ENCODE data around the gene ADGRA1.

The ADGRA1 gene

GRCh38 chr10:133113146-133113830 is 25.6 kb downstream of the ADGRA1 start:
- no peak overlapping the region for H3K9ac ChIP-seq
- no peak overlapping the region for H3K27ac ChIP-seq
- no peak overlapping the region for H2AFZ ChIP-seq (ENCODE audit: low read depth)
- no peak overlapping the region for H3K4me3 ChIP-seq (IDR thresholded peaks at IDR 0.05; ENCODE audit: insufficient read depth, low read depth, low read length)
- H3K27me3 ChIP-seq (ENCODE audit: insufficient read depth, low read depth) = no peaks in the 10 kb centered on the region; the same call in 1 of the 2 replicates
- H3K4me1 ChIP-seq (ENCODE audit: low read depth, poor library complexity, severe bottlenecking) = no peaks in the 10 kb centered on the region
- no peaks in the 10 kb centered on the region for H3K79me2 ChIP-seq (ENCODE audit: insufficient read depth, low read depth)
- H4K20me1 ChIP-seq (ENCODE audit: insufficient read depth) = no peaks in the 10 kb centered on the region
- no peak for TF ChIP-seq CTCF (conservative IDR thresholded peaks at IDR 0.05; ENCODE audit: low read depth, low read length)
- H3K4me2 ChIP-seq = no peak overlapping the region
- H3K36me3 ChIP-seq (ENCODE audit: insufficient read depth) = no peaks in the 10 kb centered on the region

DNA sequence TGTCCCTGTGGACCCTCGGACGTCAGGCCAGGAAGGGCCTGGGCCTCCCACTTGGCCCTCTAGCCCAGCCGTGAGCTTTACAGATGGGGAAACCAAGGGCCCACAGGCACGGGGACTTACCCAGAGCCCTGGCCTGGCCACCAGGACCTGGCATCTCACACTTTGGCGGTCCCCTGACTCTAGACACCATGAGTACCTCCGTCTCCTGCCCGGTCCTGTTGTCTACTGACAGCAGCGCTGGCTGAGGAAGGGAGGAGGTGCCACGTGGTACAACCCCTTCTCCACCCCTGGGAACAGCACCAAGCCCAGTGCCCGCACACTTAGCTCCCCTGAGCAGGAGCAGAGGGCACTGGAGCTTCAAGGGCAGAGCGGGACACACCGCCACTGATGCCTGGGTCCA is 26.1 kb downstream of the ADGRA1 start:
- no peaks in the 10 kb centered on the region for H4K20me1 ChIP-seq (ENCODE audit: insufficient read depth)
- no peak for TF ChIP-seq CTCF (conservative IDR thresholded peaks at IDR 0.05; ENCODE audit: low read depth, low read length)
- no peaks in the 10 kb centered on the region for H3K36me3 ChIP-seq (ENCODE audit: insufficient read depth)
- no peaks in the 10 kb centered on the region for H3K4me1 ChIP-seq (ENCODE audit: low read depth, poor library complexity, severe bottlenecking)
- H3K27me3 ChIP-seq (ENCODE audit: insufficient read depth, low read depth) = no peaks in the 10 kb centered on the region; the same call in 1 of the 2 replicates
- H3K4me2 ChIP-seq = no peak overlapping the region
- H3K79me2 ChIP-seq (ENCODE audit: insufficient read depth, low read depth) = no peaks in the 10 kb centered on the region
- H3K4me3 ChIP-seq (IDR thresholded peaks at IDR 0.05; ENCODE audit: insufficient read depth, low read depth, low read length) = no peak overlapping the region
- no peak overlapping the region for H2AFZ ChIP-seq (ENCODE audit: low read depth)
- H3K9ac ChIP-seq = no peak overlapping the region
- no peak overlapping the region for H3K27ac ChIP-seq

DNA sequence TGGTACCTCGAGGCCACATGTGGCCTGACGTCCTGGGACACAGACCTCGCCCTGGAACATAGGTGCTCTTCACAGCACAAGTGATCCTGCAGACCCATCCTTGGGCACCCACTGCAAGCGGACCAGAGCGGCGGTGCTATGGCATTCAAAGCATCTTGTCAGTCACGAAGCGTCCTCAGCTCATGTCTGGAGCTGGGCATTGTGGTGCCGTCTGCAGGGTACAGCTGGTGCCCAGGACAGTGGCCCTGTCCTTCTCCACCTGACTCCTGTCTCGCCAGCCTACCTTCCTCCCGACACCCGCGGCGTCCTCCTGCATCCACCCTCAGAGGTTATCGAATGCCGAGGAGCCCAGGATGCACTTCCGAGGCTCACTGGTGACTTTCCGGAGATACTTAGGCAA is 26.5 kb downstream of the ADGRA1 start:
- Histone ChIP-seq H3K79me2 (ENCODE audit: insufficient read depth, low read depth) (no peaks in the 10 kb centered on the region), H3K4me1 (ENCODE audit: low read depth, poor library complexity, severe bottlenecking) (no peaks in the 10 kb centered on the region), H4K20me1 (ENCODE audit: insufficient read depth) (no peaks in the 10 kb centered on the region), H3K4me2 (no peak overlapping the region), H3K27ac (no peak overlapping the region), H3K4me3 (IDR thresholded peaks at IDR 0.05; ENCODE audit: insufficient read depth, low read depth, low read length) (no peak overlapping the region), H3K27me3 (ENCODE audit: insufficient read depth, low read depth) (no peaks in the 10 kb centered on the region; the same call in 1 of the 2 replicates), H3K36me3 (ENCODE audit: insufficient read depth) (no peaks in the 10 kb centered on the region), H3K9ac (no peak overlapping the region), H2AFZ (ENCODE audit: low read depth) (no peak overlapping the region)
- no peak for TF ChIP-seq CTCF (conservative IDR thresholded peaks at IDR 0.05; ENCODE audit: low read depth, low read length)

DNA sequence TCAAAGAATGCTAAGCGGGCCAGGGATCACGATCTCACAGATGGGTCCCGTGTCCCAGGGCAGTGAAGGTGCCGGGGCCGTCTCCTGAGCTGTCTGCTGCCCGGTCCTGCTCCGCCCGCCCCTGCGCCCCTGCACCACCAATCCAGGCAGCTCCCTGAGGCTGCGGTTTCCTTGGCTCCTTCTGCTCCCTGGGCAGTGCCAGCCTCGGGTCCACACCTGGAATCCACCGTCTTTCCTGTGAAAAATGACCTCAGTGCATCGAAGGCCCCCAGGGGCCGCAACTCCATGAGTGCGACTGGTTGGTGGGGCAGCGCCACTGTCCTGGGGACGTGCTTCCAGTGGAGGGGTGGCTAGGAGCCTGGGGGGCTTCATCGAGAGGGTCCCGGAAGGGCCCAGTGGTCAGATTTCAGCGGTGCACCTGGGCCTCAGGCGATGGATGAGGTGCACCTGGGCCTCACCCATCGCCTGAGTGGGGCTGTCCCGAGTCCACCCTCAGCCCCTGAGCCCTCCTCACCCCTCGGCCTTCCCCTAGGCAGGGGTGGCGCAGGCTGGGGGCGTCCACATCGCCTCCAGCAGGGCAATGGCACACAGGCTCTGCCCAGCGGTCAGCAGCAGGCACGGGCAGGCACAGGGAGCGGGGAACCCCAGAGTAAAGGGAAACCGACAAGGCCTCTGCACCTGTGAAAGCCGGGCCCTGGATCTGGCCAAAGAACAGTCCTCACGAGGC is 27.2 kb downstream of the ADGRA1 start:
- H3K27ac ChIP-seq = no peak overlapping the region
- no peaks in the 10 kb centered on the region for H3K36me3 ChIP-seq (ENCODE audit: insufficient read depth)
- no peak overlapping the region for H3K4me3 ChIP-seq (IDR thresholded peaks at IDR 0.05; ENCODE audit: insufficient read depth, low read depth, low read length)
- no peak overlapping the region for H3K9ac ChIP-seq
- no peak for TF ChIP-seq CTCF (conservative IDR thresholded peaks at IDR 0.05; ENCODE audit: low read depth, low read length)
- H2AFZ ChIP-seq (ENCODE audit: low read depth) = no peak overlapping the region
- H4K20me1 ChIP-seq (ENCODE audit: insufficient read depth) = no peaks in the 10 kb centered on the region
- no peak overlapping the region for H3K4me2 ChIP-seq
- H3K79me2 ChIP-seq (ENCODE audit: insufficient read depth, low read depth) = no peaks in the 10 kb centered on the region
- no peaks in the 10 kb centered on the region for H3K27me3 ChIP-seq (ENCODE audit: insufficient read depth, low read depth)
- no peaks in the 10 kb centered on the region for H3K4me1 ChIP-seq (ENCODE audit: low read depth, poor library complexity, severe bottlenecking)

Data from KMS-11 (cell line).